WTC11 (cell line): ENCODE results near the gene BCAT1.

Experiments
- CTCF ChIP-seq: fragments of 200-600 bp; IDR thresholded peaks from 2 replicates; pipeline ENCODE4 v1.8.0; 2022; ENCODE audit warnings: antibody characterized with exemption
- FOXP4 ChIP-seq: sonication (generic); formaldehyde crosslinking; IDR thresholded peaks from 2 replicates; pipeline ENCODE4 v1.8.0; 2022; ENCODE audit warnings: mild to moderate bottlenecking, missing genetic modification reagents
- NFE2L1 ChIP-seq: sonication (generic); formaldehyde crosslinking; IDR thresholded peaks from 2 replicates; pipeline ENCODE4 v1.8.1; 2023; ENCODE audit warnings: missing genetic modification reagents
- ZNF121 ChIP-seq: sonication (generic); formaldehyde crosslinking; IDR thresholded peaks from 2 replicates; pipeline ENCODE4 v1.8.0; 2023; ENCODE audit warnings: missing genetic modification reagents
- ZNF281 ChIP-seq: sonication (generic); formaldehyde crosslinking; IDR thresholded peaks from 2 replicates; pipeline ENCODE4 v1.8.0; 2023; ENCODE audit warnings: mild to moderate bottlenecking, missing genetic modification reagents

DNA sequence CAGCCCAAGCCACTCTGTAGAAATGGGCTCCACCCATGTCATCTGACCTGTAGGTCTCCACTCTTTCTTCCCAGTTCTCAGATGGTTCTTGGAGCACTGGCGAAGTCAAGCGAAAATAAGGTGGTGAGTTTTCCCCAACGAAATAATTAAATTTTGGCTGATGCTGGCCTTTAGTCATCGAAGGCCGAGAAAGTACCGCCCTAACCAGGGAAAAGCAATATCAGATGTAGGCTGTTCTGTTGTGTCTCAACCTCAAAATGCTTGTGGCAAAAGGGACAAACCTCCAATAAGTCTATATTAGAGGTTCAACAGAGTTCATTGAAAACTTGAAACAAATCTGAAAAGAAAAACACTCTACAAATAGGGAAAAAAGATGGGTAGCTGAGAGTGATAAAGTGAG is 48.6 kb upstream of the BCAT1 start:
- no peak for TF ChIP-seq CTCF
- TF ChIP-seq NFE2L1 (CRISPR knock-in tag), result no peak
- no peak for TF ChIP-seq ZNF121
- TF ChIP-seq FOXP4, result no peak
- no peak for TF ChIP-seq ZNF281 (CRISPR knock-in tag)
